PFSK-1 (cell line): ENCODE results near the gene GBF1.

Experiments
- FOXP2 ChIP-seq: optimal IDR thresholded peaks from 2 replicates; pipeline ENCODE3; 2011; ENCODE audit warnings: borderline replicate concordance, control low read depth, inconsistent platforms; ENCODE audit not compliant: insufficient read depth; ENCODE audit errors: extremely low read length, extremely low read depth
- POLR2AphosphoS5 ChIP-seq: IDR thresholded peaks from 2 replicates; pipeline ENCODE4 v1.6.1; 2012; ENCODE audit warnings: low read depth, mild to moderate bottlenecking, control low read depth, low read length, moderate library complexity
- REST ChIP-seq, 2 experiments: IDR thresholded peaks; 2 replicates each; pipeline versions ENCODE4 v1.6.1 to v1.8.0; 2011 to 2012; ENCODE audit warnings: low read depth in 2 of 2, low read length in 2 of 2, control low read depth in 1 of 2, inconsistent platforms in 1 of 2, mild to moderate bottlenecking in 1 of 2, moderate library complexity in 1 of 2; ENCODE audit not compliant: insufficient read depth in 1 of 2
- SIN3A ChIP-seq: IDR thresholded peaks from 2 replicates; pipeline ENCODE4 v1.6.1; 2012; ENCODE audit warnings: mild to moderate bottlenecking, low read length, moderate library complexity, borderline replicate concordance; ENCODE audit not compliant: insufficient read depth
- TAF1 ChIP-seq: IDR thresholded peaks from 2 replicates; pipeline ENCODE4 v1.6.1; 2012; ENCODE audit warnings: low read length, control low read depth, borderline replicate concordance; ENCODE audit not compliant: insufficient read depth

The GBF1 gene

DNA sequence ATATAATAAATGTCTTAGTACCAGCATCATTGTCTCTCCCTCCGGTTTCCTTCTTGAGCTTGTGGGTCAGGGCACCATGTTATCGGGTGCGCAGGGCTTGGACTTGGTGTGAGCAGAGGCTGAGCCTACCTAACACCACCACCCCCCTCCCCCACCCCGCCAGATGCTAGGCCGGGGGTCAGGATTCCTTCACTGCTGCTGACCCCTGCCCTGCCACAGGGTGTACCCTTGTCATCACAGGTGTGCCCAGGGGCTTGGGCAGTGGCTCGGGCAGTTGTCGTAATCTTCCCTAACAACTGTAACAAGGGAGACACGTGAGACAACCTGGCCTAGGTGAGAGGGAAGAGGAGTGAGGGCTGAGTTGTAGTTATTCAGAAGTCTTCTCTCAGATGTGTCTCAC is 137.5 kb downstream of the GBF1 start:
- no peak for TF ChIP-seq TAF1
- TF ChIP-seq SIN3A: no peak
- TF ChIP-seq POLR2AphosphoS5: no peak
- no peak for TF ChIP-seq FOXP2
- TF ChIP-seq REST (IDR thresholded peaks at IDR 0.05; ENCODE audit: insufficient read depth in 1 of 2, low read depth in 2 of 2, low read length in 2 of 2): no peak

DNA sequence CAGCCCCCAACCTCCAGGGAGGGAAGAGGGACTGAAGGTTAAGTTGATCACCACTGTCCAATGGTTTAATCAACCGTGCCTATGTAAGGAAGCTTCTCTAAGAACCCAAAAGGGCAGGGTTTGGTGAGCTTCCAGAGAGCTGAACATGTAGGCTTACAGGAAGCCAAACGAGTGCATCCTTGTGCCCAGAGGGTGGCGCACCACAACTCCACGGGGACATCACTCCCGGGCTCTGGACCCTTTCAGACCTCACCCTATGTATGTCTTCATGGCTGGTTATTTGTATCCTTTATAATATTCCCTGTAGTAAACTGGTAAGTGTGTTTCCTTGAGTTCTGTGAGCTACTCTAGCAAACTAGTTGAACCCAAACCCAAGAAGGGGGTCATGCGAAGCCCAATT is 138.7 kb downstream of the GBF1 start:
- TF ChIP-seq SIN3A (no peak), REST (IDR thresholded peaks at IDR 0.05; ENCODE audit: insufficient read depth in 1 of 2, low read depth in 2 of 2, low read length in 2 of 2) (no peak), POLR2AphosphoS5 (no peak), FOXP2 (no peak), TAF1 (no peak)

GRCh38 chr10:102384606-102385429 is 139.5 kb downstream of the GBF1 start:
- no peak for TF ChIP-seq FOXP2
- no peak for TF ChIP-seq REST (IDR thresholded peaks at IDR 0.05; ENCODE audit: insufficient read depth in 1 of 2, low read depth in 2 of 2, low read length in 2 of 2)
- TF ChIP-seq TAF1: no peak
- TF ChIP-seq POLR2AphosphoS5: no peak
- no peak for TF ChIP-seq SIN3A

DNA sequence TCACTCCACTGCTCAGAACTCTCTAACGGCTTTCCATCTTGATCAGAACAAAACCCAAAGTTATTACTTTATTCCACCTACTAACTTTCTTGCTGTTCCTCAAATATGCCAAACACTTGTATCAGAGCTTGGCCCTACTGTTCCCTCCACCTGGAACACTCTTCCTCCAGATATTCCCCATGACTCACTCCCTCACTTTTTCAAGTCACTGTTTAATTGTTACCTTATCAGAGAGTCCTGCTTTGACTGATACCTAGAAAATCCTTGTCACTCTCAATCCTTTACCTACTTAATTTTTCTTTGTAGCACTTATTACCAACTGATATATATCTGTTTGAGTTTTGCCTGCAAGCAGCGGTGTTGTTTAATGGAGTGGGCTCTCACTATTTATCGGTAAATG is 144.6 kb downstream of the GBF1 start:
- TF ChIP-seq TAF1 (no peak), POLR2AphosphoS5 (no peak)

DNA sequence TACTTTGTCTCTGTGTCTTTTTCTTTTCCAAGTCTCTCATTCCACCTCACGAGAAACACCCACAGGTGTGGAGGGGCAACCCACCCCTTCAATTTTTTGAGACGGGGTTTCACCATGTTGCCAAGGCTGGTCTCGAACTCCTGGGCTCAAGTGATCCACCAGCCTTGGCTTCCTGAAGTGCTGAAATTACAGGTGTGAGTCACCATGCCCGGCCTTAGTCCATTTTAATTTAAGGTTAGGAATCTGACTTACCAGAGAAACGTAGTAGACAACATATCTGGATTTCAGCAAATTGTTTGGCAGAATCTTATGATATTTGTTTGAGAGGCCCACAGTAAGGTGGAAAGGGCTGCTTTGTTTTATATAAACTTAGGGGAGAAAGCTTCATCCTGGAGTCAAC is 147.0 kb downstream of the GBF1 start:
- TF ChIP-seq TAF1: no peak
- TF ChIP-seq REST (IDR thresholded peaks at IDR 0.05; ENCODE audit: insufficient read depth in 1 of 2, low read depth in 2 of 2, low read length in 2 of 2): no peak
- no peak for TF ChIP-seq FOXP2
- TF ChIP-seq POLR2AphosphoS5: no peak
- TF ChIP-seq SIN3A: no peak
